ENCODE results near the gene FOXJ3.

FOXJ3 gene

DNA sequence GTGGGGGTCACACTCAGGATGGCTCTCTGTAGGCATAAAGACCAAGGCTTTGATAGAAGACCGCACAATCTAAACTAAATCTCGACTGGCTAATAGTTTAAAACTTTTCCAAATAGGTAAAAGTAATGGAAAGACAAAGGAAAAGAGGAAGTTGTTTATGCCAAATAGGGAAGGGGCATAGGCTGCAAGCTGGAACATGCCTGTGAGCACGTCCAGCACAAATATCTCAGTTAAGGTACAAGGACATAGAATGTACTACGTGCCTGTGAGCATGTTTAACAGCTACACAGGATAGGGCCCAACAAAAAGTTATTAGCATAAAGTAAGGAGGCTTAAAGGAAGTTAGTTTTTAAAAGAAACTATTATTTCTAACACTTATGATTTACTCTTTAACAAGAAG is 142.9 kb downstream of the FOXJ3 start:
- no peak for DNase-seq (ENCODE audit: low read depth, low spot score)
- no peak for TF ChIP-seq CTCF (IDR thresholded peaks at IDR 0.05; ENCODE audit: insufficient read depth, low read length, missing control alignments)
- POLR2A ChIA-PET, result no interaction called here
- no peak overlapping the region for H3K4me3 ChIP-seq (ENCODE audit: low read depth, low read length)
- CTCF ChIA-PET, result interaction anchor here (0.6 to 3.0 kb wide), 2 partner anchors 18 to 395 kb away, joined by 3 to 20 read pairs; no protein-coding TSS in a partner anchor

- no peak for DNase-seq (ENCODE audit: low read depth, low spot score)
- CTCF ChIA-PET, result interaction anchor here (3.0 kb wide), 1 partner anchor 18 kb away, joined by 20 read pairs; no protein-coding TSS in a partner anchor
- H3K4me3 ChIP-seq (ENCODE audit: low read depth, low read length), result no peak overlapping the region
- POLR2A ChIA-PET, result no interaction called here
- no peak for TF ChIP-seq CTCF (IDR thresholded peaks at IDR 0.05; ENCODE audit: insufficient read depth, low read length, missing control alignments)
These were observed 143.7 kb downstream of the FOXJ3 start for GRCh38 chr1:42191319-42191718.

DNA sequence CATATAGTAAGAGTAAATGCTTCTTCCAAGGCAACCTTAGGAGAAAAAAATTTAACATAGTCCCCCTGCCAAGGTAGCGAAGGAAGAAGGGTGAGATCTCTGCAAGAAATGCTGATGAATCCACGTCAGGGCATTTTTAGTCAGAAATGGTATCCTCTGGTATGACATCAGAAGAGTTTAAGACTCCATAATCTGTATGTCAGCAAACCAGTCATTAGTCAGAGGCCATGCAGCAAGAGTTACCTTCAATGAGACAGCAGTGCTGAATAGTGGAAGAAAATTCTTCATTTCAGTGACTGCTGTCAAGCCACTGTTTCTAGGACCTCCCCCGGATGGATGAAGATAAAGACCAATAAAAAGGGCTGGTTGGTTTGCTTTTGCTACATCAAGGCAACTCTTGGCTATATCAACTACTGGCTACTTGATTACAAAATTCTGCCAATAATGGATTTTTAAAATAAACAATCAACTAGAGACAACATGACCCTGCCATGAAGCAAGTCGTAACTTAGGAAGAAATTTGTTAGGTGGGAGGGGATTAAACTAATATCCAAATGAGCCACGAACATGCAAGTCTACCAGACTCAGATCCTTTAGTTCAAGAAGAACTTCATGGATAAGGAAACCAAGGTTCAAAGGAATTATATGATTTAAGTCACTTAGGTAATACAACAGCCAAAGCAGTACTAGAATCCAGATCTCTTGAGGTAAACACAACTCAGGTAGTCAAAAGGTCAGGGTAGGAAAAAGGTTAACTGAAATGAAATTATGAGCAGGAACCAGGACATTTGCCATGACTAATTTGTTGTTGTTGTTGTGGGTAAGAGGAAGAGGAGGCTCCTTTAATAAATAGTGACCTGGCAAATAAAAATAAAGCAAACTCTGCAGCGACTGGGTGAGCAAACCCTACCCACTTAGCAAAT is 144.8 kb downstream of the FOXJ3 start:
- no peak overlapping the region for H3K4me3 ChIP-seq (ENCODE audit: low read depth, low read length)
- POLR2A ChIA-PET, result no interaction called here
- CTCF ChIA-PET, result interaction anchor here (2.3 to 3.0 kb wide), 2 partner anchors 16 to 17 kb away, joined by 12 to 20 read pairs; no protein-coding TSS in a partner anchor
- TF ChIP-seq CTCF (IDR thresholded peaks at IDR 0.05; ENCODE audit: insufficient read depth, low read length, missing control alignments), result no peak
- DNase-seq (ENCODE audit: low read depth, low spot score), result no peak

DNA sequence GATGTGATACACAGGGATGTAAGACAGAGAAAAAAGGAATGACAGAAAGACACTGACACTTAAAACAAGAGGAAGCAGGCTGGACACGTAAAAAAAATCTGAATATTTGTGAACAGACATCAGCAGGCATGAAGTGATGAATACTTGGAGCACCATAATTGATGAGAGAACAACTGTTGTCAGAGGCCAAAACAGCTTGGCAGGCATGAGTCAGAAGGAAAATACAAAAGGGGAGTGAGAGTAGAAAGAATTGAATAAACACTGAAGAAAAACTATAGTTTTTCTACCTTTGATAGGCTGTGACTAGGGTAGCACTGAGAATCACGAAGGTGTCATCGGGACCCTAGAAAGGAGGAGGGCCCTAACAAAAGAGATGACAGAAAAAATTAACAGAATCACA is 148.9 kb downstream of the FOXJ3 start:
- CTCF ChIA-PET, result interaction anchor here (1.5 to 2.6 kb wide), 4 partner anchors 9 to 14 kb away, joined by 5 to 18 read pairs (median 8); no protein-coding TSS in a partner anchor
- TF ChIP-seq CTCF (IDR thresholded peaks at IDR 0.05; ENCODE audit: insufficient read depth, low read length, missing control alignments), result no peak

GRCh38 chr1:42184616-42185015 is 150.4 kb downstream of the FOXJ3 start:
- POLR2A ChIA-PET, result no interaction called here
- DNase-seq (ENCODE audit: low read depth, low spot score), result no peak
- CTCF ChIA-PET, result interaction anchor here (2.0 to 2.6 kb wide), 3 partner anchors 11 to 13 kb away, joined by 8 to 24 read pairs (median 18); no protein-coding TSS in a partner anchor
- no peak for TF ChIP-seq CTCF (IDR thresholded peaks at IDR 0.05; ENCODE audit: insufficient read depth, low read length, missing control alignments)
- H3K4me3 ChIP-seq (ENCODE audit: low read depth, low read length), result no peak overlapping the region

More for the DNA sequence above, 148.9 kb downstream of the FOXJ3 start:
- DNase-seq (ENCODE audit: low read depth, low spot score), result peak; percentile 38
- no peak overlapping the region for H3K4me3 ChIP-seq (ENCODE audit: low read depth, low read length)
- POLR2A ChIA-PET, result no interaction called here

DNA sequence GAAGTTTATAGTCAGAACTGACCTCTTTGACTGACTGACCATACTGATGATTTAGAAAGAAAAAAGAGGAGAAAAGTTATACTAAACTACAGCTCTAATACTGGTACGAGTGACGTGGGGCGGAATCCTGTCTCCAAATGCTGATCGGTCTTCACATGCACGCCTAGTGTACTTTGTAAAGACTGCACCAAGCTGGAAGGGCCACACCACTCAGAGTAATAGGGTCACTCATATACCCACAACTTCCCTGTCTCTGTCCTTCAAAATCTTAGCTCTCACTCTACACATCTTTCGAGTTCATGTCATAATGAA is 151.1 kb downstream of the FOXJ3 start:
- POLR2A ChIA-PET, result no interaction called here
- H3K4me3 ChIP-seq (ENCODE audit: low read depth, low read length), result no peak overlapping the region
- no peak for DNase-seq (ENCODE audit: low read depth, low spot score)
- TF ChIP-seq CTCF (IDR thresholded peaks at IDR 0.05; ENCODE audit: insufficient read depth, low read length, missing control alignments), result no peak
- CTCF ChIA-PET, result interaction anchor here (1.5 to 2.3 kb wide), 2 partner anchors 10 to 12 kb away, joined by 6 to 24 read pairs; no protein-coding TSS in a partner anchor
